WTC11 (cell line): ENCODE results near the gene NDUFB8. TPM values are rescaled to one million over a fixed set of nuclear protein-coding genes. Genes with fewer than 3 reads are reported as not detected.

Source experiments
- ATAC-seq: fragments of 200-7000 bp; cut with Tn5 transposase; 2 replicates; pipeline ENCODE4 v1.10.0; 2021; ENCODE audit warnings: mild to moderate bottlenecking, moderate library complexity
- CTCF ChIA-PET: fragments of 300-600 bp; sonication (Branson Sonifier 250); formaldehyde crosslinking; loops from one replicate; lab custom pipeline; 2021; ENCODE audit warnings: antibody characterized with exemption; lab: Charles Lee
- POLR2A ChIA-PET: fragments of 350-600 bp; sonication (Branson Sonifier 250); formaldehyde crosslinking; loops from one replicate; lab custom pipeline; 2021; ENCODE audit warnings: antibody characterized with exemption; lab: Charles Lee
- DNase-seq: peaks from one replicate; pipeline ENCODE4 v3.0.0; 2021; ENCODE audit warnings: low spot score
- H3K27ac Mint-ChIP-seq: 2 replicates; pipeline ENCODE4 v1.8.0; 2021; ENCODE audit warnings: mixed read lengths
- H3K27me3 Mint-ChIP-seq: 2 replicates; pipeline ENCODE4 v1.8.0; 2021; ENCODE audit warnings: low read depth, mild to moderate bottlenecking, moderate library complexity, mixed read lengths
- H3K36me3 Mint-ChIP-seq: 2 replicates; pipeline ENCODE4 v1.8.0; 2021; ENCODE audit warnings: mixed read lengths
- H3K4me1 Mint-ChIP-seq: 2 replicates; pipeline ENCODE4 v1.8.0; 2022; ENCODE audit warnings: mixed read lengths
- H3K4me3 Mint-ChIP-seq: 2 replicates; pipeline ENCODE4 v1.8.0; 2021; ENCODE audit warnings: mild to moderate bottlenecking, moderate library complexity, mixed read lengths
- H3K9me3 Mint-ChIP-seq: 2 replicates; pipeline ENCODE4 v1.8.0; 2021; ENCODE audit warnings: mixed read lengths
- AR ChIP-seq: fragments of 250-450 bp; sonication (Bioruptor Pico); IDR thresholded peaks from 2 replicates; pipeline ENCODE4 v1.9.0; 2021; ENCODE audit warnings: mild to moderate bottlenecking
- FOXP4 ChIP-seq: sonication (generic); formaldehyde crosslinking; IDR thresholded peaks from 2 replicates; pipeline ENCODE4 v1.8.0; 2022; ENCODE audit warnings: mild to moderate bottlenecking, missing genetic modification reagents
- GABPB1 ChIP-seq: sonication (generic); formaldehyde crosslinking; IDR thresholded peaks from 2 replicates; pipeline ENCODE4 v1.8.1; 2023; ENCODE audit warnings: mild to moderate bottlenecking, missing genetic modification reagents
- GRHL2 ChIP-seq: fragments of 250-450 bp; sonication (Bioruptor Pico); IDR thresholded peaks from 2 replicates; pipeline ENCODE4 v1.8.0; 2022; ENCODE audit warnings: mild to moderate bottlenecking, moderate library complexity; ENCODE audit not compliant: insufficient replicate concordance, severe bottlenecking
- IRF1 ChIP-seq: sonication (generic); formaldehyde crosslinking; IDR thresholded peaks from 2 replicates; pipeline ENCODE4 v1.8.0; 2023; ENCODE audit warnings: missing genetic modification reagents
- KAT7 ChIP-seq: sonication (generic); formaldehyde crosslinking; IDR thresholded peaks from 2 replicates; pipeline ENCODE4 v1.8.1; 2023; ENCODE audit warnings: missing genetic modification reagents, mild to moderate bottlenecking, borderline replicate concordance
- MAX ChIP-seq: sonication (generic); formaldehyde crosslinking; IDR thresholded peaks from 2 replicates; pipeline ENCODE4 v1.8.0; 2022; ENCODE audit warnings: mild to moderate bottlenecking, missing genetic modification reagents
- MXD4 ChIP-seq: fragments of 250-450 bp; sonication (Bioruptor Pico); IDR thresholded peaks from 2 replicates; pipeline ENCODE4 v1.8.0; 2021; ENCODE audit warnings: mild to moderate bottlenecking, moderate library complexity, borderline replicate concordance
- MYBL2 ChIP-seq: sonication (generic); formaldehyde crosslinking; IDR thresholded peaks from 2 replicates; pipeline ENCODE4 v1.8.1; 2023; ENCODE audit warnings: mild to moderate bottlenecking, moderate library complexity, missing genetic modification reagents
- NFATC4 ChIP-seq: fragments of 250-450 bp; sonication (Bioruptor Pico); IDR thresholded peaks from 2 replicates; pipeline ENCODE4 v1.9.0; 2021; ENCODE audit warnings: mild to moderate bottlenecking
- NFE2L1 ChIP-seq: sonication (generic); formaldehyde crosslinking; IDR thresholded peaks from 2 replicates; pipeline ENCODE4 v1.8.1; 2023; ENCODE audit warnings: missing genetic modification reagents
- NR1H2 ChIP-seq: sonication (generic); formaldehyde crosslinking; IDR thresholded peaks from 2 replicates; pipeline ENCODE4 v1.9.0; 2021; ENCODE audit warnings: mild to moderate bottlenecking, moderate library complexity, missing genetic modification reagents
- NR2C2 ChIP-seq: sonication (generic); formaldehyde crosslinking; IDR thresholded peaks from 2 replicates; pipeline ENCODE4 v1.8.0; 2022; ENCODE audit warnings: mild to moderate bottlenecking, missing genetic modification reagents
- SMAD4 ChIP-seq: sonication (generic); formaldehyde crosslinking; IDR thresholded peaks from 2 replicates; pipeline ENCODE4 v1.8.0; 2022; ENCODE audit warnings: mild to moderate bottlenecking, missing genetic modification reagents
- TEAD1 ChIP-seq: sonication (generic); formaldehyde crosslinking; IDR thresholded peaks from 2 replicates; pipeline ENCODE4 v1.8.0; 2022; ENCODE audit warnings: mild to moderate bottlenecking, missing genetic modification reagents
- ZBTB21 ChIP-seq: sonication (generic); formaldehyde crosslinking; IDR thresholded peaks from 2 replicates; pipeline ENCODE4 v1.8.1; 2023; ENCODE audit warnings: mild to moderate bottlenecking, missing genetic modification reagents, borderline replicate concordance
- ZNF138 ChIP-seq: sonication (generic); formaldehyde crosslinking; conservative IDR thresholded peaks from 2 replicates; pipeline ENCODE4 v1.8.1; 2022; ENCODE audit warnings: mild to moderate bottlenecking, moderate library complexity, missing genetic modification reagents
- ZNF219 ChIP-seq: sonication (generic); formaldehyde crosslinking; IDR thresholded peaks from 2 replicates; pipeline ENCODE4 v1.8.0; 2023; ENCODE audit warnings: missing genetic modification reagents, mild to moderate bottlenecking, borderline replicate concordance
- total RNA-seq: library from RNA; stranded (reverse); gene quantifications from 3 replicates; pipeline ENCODE4 v1.2.3, GENCODE V29; 2021
- TF ChIP-seq, protein P1 (sequence below): fragments of 200-600 bp; IDR thresholded peaks from 2 replicates; pipeline ENCODE4 v1.8.0; 2022; ENCODE audit warnings: antibody characterized with exemption
- TF ChIP-seq, protein P2 (sequence below): sonication (generic); formaldehyde crosslinking; IDR thresholded peaks from 2 replicates; pipeline ENCODE4 v1.8.1; 2022; ENCODE audit warnings: mild to moderate bottlenecking, moderate library complexity, missing genetic modification reagents
- TF ChIP-seq, protein P3 (sequence below): fragments of 250-450 bp; sonication (Bioruptor Pico); IDR thresholded peaks from 2 replicates; pipeline ENCODE4 v1.9.0; 2021; ENCODE audit warnings: mild to moderate bottlenecking, borderline replicate concordance

NDUFB8 gene
- total RNA-seq, 1 experiment from 2014 or later: 206 TPM

GRCh38 chr10:100528921-100529474, 673 bp downstream of the NDUFB8 start:
- DNase-seq (no peak), ATAC-seq (no peak)
- peaks cover 13% of the 10 kb centered on the region for H3K4me1 Mint-ChIP-seq
- H3K27ac Mint-ChIP-seq: no peak overlapping the region
- H3K9me3 Mint-ChIP-seq: no peaks in the 10 kb centered on the region
- POLR2A ChIA-PET: no interaction called here
- peaks cover 26% of the 10 kb centered on the region for H3K36me3 Mint-ChIP-seq
- peak overlapping the region; percentile 99 for H3K4me3 Mint-ChIP-seq
- no peak for TF ChIP-seq ZNF219 (CRISPR knock-in tag)
- TF ChIP-seq ZNF138 (CRISPR knock-in tag): peak; percentile 13; the same call in 1 of the 2 replicates
- H3K27me3 Mint-ChIP-seq: no peaks in the 10 kb centered on the region
- CTCF ChIA-PET: interaction anchor here (2.7 kb wide), 1 partner anchor 10 kb away, joined by 16 read pairs; no protein-coding TSS in a partner anchor

DNA sequence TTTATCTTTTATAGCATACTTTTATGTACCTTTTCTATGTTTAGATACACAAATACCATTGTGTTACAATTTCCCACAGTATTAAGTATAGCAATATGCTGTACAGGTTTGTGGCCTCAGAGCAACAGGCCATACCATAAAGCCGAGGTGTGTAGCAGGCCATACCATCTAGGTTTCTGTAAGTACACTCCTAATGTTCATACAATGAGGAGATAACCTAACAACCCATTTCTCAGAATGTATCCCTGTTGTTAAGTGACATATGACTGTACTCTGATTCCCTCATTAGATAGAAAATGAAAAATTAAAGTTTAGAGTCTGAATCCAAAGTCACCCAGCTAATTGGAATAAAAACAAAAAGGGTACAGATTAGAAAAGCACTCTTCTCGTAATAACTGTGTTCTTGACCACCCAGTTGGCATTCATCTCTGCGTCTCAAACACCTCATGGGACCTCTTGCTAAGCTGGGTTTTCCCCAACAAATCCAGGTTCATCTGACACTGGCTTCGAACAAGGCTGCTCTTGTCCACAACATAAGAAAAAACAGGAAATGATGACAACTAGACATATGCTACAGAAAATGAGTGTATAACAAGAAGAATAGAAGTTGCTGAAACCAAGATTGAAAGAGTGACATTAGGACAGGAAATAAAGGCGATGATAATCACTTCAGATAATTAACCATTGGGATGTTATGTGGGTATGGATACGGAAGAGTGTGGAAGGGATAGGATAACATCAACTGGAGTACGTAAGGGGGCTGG, 1.4 kb downstream of the NDUFB8 start:
- H3K27ac Mint-ChIP-seq: no peak overlapping the region
- no peak for DNase-seq
- no peaks in the 10 kb centered on the region for H3K9me3 Mint-ChIP-seq
- POLR2A ChIA-PET: no interaction called here
- TF ChIP-seq GRHL2 (CRISPR knock-in tag): no peak
- TF ChIP-seq, protein P1, sequence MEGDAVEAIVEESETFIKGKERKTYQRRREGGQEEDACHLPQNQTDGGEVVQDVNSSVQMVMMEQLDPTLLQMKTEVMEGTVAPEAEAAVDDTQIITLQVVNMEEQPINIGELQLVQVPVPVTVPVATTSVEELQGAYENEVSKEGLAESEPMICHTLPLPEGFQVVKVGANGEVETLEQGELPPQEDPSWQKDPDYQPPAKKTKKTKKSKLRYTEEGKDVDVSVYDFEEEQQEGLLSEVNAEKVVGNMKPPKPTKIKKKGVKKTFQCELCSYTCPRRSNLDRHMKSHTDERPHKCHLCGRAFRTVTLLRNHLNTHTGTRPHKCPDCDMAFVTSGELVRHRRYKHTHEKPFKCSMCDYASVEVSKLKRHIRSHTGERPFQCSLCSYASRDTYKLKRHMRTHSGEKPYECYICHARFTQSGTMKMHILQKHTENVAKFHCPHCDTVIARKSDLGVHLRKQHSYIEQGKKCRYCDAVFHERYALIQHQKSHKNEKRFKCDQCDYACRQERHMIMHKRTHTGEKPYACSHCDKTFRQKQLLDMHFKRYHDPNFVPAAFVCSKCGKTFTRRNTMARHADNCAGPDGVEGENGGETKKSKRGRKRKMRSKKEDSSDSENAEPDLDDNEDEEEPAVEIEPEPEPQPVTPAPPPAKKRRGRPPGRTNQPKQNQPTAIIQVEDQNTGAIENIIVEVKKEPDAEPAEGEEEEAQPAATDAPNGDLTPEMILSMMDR: no peak
- no peak for TF ChIP-seq TEAD1
- TF ChIP-seq, protein P2, sequence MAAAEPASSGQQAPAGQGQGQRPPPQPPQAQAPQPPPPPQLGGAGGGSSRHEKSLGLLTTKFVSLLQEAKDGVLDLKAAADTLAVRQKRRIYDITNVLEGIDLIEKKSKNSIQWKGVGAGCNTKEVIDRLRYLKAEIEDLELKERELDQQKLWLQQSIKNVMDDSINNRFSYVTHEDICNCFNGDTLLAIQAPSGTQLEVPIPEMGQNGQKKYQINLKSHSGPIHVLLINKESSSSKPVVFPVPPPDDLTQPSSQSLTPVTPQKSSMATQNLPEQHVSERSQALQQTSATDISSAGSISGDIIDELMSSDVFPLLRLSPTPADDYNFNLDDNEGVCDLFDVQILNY (CRISPR knock-in tag): no peak
- TF ChIP-seq MYBL2 (CRISPR knock-in tag): no peak
- TF ChIP-seq IRF1 (CRISPR knock-in tag): no peak
- no peak for TF ChIP-seq AR
- no peak for TF ChIP-seq KAT7 (CRISPR knock-in tag)
- TF ChIP-seq GABPB1 (CRISPR knock-in tag): no peak
- no peak for TF ChIP-seq ZBTB21
- no peak for TF ChIP-seq FOXP4
- TF ChIP-seq, protein P3, sequence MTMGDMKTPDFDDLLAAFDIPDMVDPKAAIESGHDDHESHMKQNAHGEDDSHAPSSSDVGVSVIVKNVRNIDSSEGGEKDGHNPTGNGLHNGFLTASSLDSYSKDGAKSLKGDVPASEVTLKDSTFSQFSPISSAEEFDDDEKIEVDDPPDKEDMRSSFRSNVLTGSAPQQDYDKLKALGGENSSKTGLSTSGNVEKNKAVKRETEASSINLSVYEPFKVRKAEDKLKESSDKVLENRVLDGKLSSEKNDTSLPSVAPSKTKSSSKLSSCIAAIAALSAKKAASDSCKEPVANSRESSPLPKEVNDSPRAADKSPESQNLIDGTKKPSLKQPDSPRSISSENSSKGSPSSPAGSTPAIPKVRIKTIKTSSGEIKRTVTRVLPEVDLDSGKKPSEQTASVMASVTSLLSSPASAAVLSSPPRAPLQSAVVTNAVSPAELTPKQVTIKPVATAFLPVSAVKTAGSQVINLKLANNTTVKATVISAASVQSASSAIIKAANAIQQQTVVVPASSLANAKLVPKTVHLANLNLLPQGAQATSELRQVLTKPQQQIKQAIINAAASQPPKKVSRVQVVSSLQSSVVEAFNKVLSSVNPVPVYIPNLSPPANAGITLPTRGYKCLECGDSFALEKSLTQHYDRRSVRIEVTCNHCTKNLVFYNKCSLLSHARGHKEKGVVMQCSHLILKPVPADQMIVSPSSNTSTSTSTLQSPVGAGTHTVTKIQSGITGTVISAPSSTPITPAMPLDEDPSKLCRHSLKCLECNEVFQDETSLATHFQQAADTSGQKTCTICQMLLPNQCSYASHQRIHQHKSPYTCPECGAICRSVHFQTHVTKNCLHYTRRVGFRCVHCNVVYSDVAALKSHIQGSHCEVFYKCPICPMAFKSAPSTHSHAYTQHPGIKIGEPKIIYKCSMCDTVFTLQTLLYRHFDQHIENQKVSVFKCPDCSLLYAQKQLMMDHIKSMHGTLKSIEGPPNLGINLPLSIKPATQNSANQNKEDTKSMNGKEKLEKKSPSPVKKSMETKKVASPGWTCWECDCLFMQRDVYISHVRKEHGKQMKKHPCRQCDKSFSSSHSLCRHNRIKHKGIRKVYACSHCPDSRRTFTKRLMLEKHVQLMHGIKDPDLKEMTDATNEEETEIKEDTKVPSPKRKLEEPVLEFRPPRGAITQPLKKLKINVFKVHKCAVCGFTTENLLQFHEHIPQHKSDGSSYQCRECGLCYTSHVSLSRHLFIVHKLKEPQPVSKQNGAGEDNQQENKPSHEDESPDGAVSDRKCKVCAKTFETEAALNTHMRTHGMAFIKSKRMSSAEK (CRISPR knock-in tag): no peak
- no peak for TF ChIP-seq NR2C2
- no peak for TF ChIP-seq NFATC4
- no peak for TF ChIP-seq NR1H2 (CRISPR knock-in tag)
- TF ChIP-seq MAX (CRISPR knock-in tag): no peak
- no peak for TF ChIP-seq MXD4 (CRISPR knock-in tag)
- no peak for TF ChIP-seq SMAD4 (CRISPR knock-in tag)
- no peak for TF ChIP-seq NFE2L1 (CRISPR knock-in tag)
- no peaks in the 10 kb centered on the region for H3K27me3 Mint-ChIP-seq
- ATAC-seq: no peak
- H3K36me3 Mint-ChIP-seq: peaks cover 26% of the 10 kb centered on the region
- peaks cover 13% of the 10 kb centered on the region for H3K4me1 Mint-ChIP-seq
- peak overlapping the region; percentile 99 for H3K4me3 Mint-ChIP-seq
- CTCF ChIA-PET: interaction anchor here (0.6 to 2.7 kb wide), 3 partner anchors 7 to 13 kb away, joined by 3 to 16 read pairs (median 3); partner anchors contain the start of gene HIF1AN
